T-helper 1 cell (primary cell): ENCODE measurements around the gene LAMC3.

ENCODE experiments used
- DNase-seq, 5 donors: peaks; one replicate each; pipeline ENCODE4 v3.0.0-alpha.2; 2012 to 2020

The LAMC3 gene

GRCh38 chr9:131048820-131049219 lies 39.8 kb downstream of the LAMC3 start:
- DNase-seq = no peak

DNA sequence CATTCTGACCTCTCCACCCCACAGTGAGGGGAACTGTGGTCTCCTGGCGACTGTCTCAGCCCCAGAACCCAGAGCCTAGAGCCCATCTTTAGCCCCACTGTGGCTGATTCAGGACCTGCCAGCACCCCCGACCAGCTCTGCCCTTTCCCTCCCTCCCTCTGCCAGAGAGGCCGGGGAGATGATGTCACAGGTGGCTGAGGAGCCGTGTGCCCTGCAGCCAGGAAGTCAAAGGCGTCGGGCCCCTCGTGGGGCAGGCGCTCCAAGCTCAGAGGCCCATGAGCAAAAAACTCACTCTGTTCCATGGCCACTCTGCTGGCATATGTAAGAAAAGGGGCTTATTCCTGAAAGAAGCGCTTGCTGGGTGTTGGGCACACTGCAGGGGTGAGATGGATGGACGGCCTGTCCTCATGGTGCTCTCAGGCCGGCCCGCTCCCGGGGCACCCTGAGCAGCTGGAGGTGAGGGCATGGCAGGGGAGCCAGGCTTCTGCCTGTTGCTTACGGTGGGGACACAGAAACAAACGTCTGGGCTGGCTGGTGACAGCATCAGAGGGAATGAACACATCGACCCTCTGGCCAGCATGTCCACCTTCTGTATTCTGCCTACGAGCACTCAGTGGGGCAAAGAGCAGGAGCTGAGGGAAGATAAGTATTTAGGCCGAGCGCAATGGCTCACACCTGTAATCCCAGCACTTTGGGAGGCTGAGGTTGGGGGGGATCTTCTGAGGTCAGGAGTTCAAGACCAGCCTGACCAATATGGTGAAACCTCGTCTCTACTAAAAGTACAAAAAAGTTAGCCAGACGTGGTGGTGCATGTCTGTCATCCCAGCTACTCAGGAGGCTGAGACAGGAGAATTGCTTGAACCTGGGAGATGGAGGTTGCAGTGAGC lies 41.1 kb downstream of the LAMC3 start:
- no peak for DNase-seq

GRCh38 chr9:131050831-131051230 lies 41.9 kb downstream of the LAMC3 start:
- DNase-seq = no peak

DNA sequence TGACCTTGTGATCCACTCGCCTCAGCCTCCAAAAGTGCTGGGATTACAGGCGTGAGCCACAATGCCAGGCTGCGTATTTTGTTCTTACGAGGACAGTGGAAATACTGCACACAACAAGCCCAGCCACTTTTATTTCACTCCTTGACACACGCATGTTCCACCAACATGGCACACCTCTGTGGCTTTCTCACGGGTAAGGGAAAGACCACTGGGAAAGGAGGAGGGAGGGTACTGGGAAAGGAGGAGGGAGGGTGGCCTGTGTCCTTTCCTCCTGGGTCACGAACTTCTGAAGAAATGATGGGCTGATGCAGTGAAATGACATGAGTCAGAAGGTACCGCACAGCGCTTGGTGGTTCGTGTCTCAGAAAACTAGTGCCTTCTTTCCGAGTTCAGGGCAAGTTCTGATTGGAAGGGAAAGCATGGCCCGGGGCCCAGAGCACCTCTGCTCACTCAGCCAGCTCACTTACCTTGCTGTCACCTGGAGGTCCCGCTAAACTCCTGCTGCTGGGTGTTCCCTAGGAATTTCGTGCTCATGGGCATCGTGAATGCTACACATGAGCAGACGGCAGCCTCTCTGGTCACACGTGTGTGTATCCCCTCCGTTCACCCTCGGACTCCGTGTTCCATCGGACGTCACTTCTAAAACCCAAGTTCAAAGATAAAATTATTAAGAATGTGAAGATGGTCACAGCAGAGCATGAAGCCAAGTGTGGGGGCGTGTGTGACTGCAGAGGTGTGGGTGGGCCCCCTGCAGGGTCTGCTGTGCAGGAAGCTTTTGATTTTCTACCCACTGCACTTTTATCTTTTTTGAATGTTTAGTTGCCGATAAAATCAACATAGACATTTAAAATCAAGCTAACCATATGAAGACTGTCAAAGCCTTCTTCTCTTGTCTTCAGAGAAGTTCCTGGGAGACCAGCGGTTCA lies 42.9 kb downstream of the LAMC3 start:
- DNase-seq = no peak

GRCh38 chr9:131053896-131054295 lies 44.9 kb downstream of the LAMC3 start:
- no peak for DNase-seq

DNA sequence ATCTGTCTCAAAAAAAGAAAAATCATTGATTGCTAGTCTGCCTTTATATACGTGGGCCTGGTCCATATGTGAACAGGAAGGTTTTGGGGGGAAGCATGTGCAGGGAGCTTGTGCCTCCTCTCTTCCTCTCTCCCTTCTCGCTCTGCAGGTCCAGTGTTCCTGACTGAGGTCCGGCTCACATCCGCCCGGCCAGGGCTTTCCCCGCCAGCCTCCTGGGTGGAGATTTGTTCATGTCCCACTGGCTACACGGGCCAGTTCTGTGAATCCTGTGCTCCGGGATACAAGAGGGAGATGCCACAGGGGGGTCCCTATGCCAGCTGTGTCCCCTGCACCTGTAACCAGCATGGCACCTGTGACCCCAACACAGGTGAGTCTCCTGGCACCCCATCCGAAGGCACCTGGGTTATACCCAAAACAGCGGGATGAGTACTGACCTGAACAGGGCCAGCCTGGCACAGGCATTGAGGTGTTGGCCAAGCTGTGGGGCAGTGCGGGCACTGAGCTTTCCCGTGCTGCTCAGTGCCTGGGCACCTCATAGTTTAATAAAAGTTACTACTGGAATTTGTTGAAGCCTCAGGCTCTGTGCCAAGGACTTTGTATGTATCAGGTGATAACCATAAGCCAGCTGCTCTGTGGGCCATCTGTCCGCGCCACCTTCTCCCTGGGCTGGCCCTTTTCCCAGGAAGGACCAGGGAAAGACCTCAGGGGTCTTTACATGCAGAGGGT lies 48.0 kb downstream of the LAMC3 start:
- DNase-seq = no peak

- no peak for DNase-seq
These were observed 52.1 kb downstream of the LAMC3 start for GRCh38 chr9:131060900-131061630.

DNA sequence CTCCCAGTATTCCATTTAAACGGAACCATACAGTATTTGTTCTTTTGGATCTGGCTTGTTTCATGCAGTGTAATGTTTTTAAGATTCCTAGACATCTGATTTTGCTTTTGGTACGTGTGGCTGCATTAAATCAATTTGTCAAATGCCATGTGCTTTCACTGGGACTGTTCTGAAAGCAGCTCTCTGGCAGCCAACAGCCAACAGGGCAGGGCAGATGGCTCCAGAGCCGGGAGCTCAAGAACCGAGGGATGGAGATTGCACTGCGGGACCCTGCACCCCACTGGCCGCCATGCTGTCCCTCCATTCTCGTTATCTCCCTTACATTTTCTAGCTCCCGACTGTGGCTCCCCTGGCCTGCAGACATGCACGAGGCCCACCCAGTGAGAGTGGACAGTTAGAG lies 54.0 kb downstream of the LAMC3 start:
- no peak for DNase-seq

DNA sequence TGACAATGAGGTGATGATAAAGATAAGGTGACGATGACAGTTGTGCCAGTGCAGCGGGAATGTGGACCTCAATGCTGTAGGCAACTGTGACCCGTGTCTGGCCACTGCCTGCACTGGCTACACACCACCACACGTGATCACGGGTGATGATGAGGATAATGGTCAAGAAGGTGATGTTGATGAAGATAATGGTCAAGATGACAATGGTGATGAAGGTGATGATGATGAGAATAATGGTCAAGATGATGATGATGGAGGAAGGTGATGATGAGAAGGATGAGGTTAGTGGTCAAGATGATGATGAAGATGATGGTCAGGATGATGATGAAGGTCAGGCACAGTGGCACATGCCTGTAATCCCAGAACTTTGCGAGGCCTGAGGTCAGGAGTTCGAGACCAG lies 56.6 kb downstream of the LAMC3 start:
- DNase-seq = no peak

GRCh38 chr9:131067625-131068024 lies 58.7 kb downstream of the LAMC3 start:
- DNase-seq = no peak

- no peak for DNase-seq
These were observed 59.3 kb downstream of the LAMC3 start for GRCh38 chr9:131068076-131068816.

DNA sequence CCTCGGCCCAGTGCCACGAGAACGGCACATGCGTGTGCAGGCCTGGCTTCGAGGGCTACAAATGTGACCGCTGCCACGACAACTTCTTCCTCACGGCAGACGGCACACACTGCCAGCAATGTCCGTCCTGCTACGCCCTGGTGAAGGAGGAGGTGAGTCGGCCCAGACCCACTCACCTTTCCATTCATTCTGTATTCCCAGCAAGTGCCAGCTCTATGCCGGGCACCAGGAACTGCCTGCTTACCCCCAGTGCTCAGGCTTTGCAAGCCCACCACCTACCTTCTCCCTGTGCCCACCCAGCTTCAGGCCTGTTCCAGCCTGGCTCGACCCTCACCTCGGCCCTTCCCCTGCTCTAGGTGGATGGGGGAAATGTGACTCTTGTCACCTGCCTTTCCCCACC lies 60.7 kb downstream of the LAMC3 start:
- no peak for DNase-seq

DNA sequence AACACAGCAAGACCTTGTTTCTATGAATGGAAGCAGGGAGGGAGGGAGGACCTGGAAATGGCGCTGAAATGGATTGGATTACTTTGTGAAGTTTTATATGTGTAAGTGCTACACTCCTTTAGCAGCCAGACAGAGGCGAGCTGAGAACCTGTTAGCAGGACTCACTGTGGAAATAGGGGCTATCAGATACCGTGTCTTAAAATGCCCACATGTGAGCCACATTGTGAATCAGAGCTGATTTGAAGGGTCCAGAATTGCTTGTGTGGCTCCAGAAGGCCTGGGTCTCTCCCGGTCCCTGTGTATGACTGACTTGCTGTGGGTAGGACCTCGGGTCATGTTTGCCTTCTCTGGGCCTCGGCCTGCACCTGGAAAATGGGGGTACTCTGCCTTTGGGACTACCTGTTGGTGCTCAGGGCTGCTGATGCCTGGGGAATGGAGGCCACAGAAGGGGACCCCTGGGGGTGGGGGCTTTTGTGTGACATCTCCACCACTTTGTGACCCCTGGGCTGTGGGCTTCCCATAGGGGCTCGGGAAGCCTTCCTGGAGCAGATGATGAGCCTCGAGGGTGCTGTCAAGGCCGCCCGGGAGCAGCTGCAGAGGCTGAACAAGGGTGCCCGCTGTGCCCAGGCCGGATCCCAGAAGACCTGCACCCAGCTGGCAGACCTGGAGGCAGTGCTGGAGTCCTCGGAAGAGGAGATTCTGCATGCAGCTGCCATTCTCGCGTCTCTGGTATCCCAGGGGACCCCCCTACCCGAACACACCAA lies 63.3 kb downstream of the LAMC3 start:
- no peak for DNase-seq

GRCh38 chr9:131072871-131073237 lies 63.9 kb downstream of the LAMC3 start:
- DNase-seq = no peak

GRCh38 chr9:131076347-131077195 lies 67.6 kb downstream of the LAMC3 start:
- no peak for DNase-seq

- DNase-seq = no peak
These were observed 69.7 kb downstream of the LAMC3 start for GRCh38 chr9:131078427-131079366.

DNA sequence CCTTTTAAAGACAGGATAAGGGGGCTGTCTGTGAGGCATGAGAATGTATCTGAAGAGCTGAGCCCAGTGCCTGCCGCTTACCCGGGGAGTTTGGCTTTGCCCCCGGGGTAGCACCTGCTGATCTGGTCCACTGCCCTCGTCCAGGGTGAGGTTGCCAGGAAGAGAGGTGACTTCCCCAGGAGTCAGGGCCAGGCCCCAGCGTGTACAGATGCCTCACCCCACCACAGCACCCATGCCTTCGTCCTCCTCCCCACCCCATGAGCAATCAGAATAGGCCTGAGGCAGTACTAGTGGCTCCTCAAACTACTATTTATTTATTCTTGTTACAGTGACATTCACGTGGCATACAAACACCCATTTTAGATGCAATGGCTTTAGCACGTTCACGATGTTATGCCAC lies 71.6 kb downstream of the LAMC3 start:
- DNase-seq = no peak

GRCh38 chr9:131081868-131082267 lies 72.9 kb downstream of the LAMC3 start:
- no peak for DNase-seq
